IMR-90 (cell line): ENCODE results near the gene ENTPD1. TPM values are rescaled to one million over a fixed set of nuclear protein-coding genes. Genes with fewer than 3 reads are reported as not detected.

ENCODE experiments used
- CHD1 ChIP-seq: IDR thresholded peaks from 2 replicates; pipeline ENCODE4 v1.6.1; 2012; ENCODE audit warnings: low read depth, low read length, improper control_type of control experiment
- MAZ ChIP-seq: IDR thresholded peaks from 2 replicates; pipeline ENCODE4 v1.6.1; 2012; ENCODE audit warnings: low read depth, mild to moderate bottlenecking, low read length, improper control_type of control experiment, moderate library complexity, borderline replicate concordance
- RAD21 ChIP-seq: IDR thresholded peaks from 2 replicates; pipeline ENCODE4 v1.6.1; 2012; ENCODE audit warnings: low read length, improper control_type of control experiment
- polyA plus RNA-seq, 3 experiments: library from polyadenylated mRNA; depleted of rRNA; stranded (reverse); fragments of >200 nt; gene quantifications; 2 replicates each; pipeline ENCODE4 v1.2.3, GENCODE V29; 2012; ENCODE audit warnings: low replicate concordance in 1 of 3
- total RNA-seq: library from RNA; depleted of rRNA; stranded (reverse); fragments of >200 nt; gene quantifications from 2 replicates; pipeline ENCODE4 v1.2.3, GENCODE V29; 2012

ENTPD1 gene
- total and polyA plus RNA-seq, 2 of the 4 experiments (the other 2 are of a cell fraction) = under 0.01 TPM; not detected in 1

- TF ChIP-seq RAD21 = peak; percentile 27
- no peak for TF ChIP-seq CHD1
- TF ChIP-seq MAZ = no peak
These were observed 150.9 kb downstream of the ENTPD1 start (continued) for GRCh38 chr10:95906677-95907455.
